Endothelial cell of umbilical vein (primary cell): ENCODE measurements around the gene SLC6A20. TPM values are rescaled to one million over a fixed set of nuclear protein-coding genes. Genes with fewer than 3 reads are reported as not detected.

ENCODE experiments used
- BruUV-seq: library from RNA; stranded (reverse); fragments of 400-500 nt; replicated peaks from 2 replicates; lab custom pipeline; 2021; lab: Mats Ljungman, UMichigan
- CTCF ChIA-PET: fragments of 300-600, 350-600 bp; sonication (Branson Sonifier 250); formaldehyde crosslinking; loops from one replicate; lab custom pipeline; 2021; ENCODE audit warnings: antibody characterized with exemption, inconsistent platforms; lab: Charles Lee
- POLR2A ChIA-PET: fragments of 300-600, 350-600 bp; sonication (Branson Sonifier 250); formaldehyde crosslinking; loops from one replicate; lab custom pipeline; 2021; ENCODE audit warnings: antibody characterized with exemption, inconsistent platforms; lab: Charles Lee
- DNase-seq: peaks from one replicate; pipeline ENCODE4 v3.0.0-alpha.2; 2011; ENCODE audit warnings: low read depth, low spot score
- FAIRE-seq: peaks from 2 replicates; lab custom pipeline; 2011; peaks lifted over from hg19 to GRCh38; lab: Jason Lieb, UNC
- H2AFZ ChIP-seq: 2 replicates; pipeline ENCODE4 v1.6.0; 2012; ENCODE audit warnings: low read depth, low read length, control low read depth, inconsistent platforms
- H3K27ac ChIP-seq: 2 replicates; pipeline ENCODE4 v1.5.1; 2011; ENCODE audit warnings: low read depth, mild to moderate bottlenecking, control low read depth, low read length, moderate library complexity; ENCODE audit not compliant: insufficient read depth
- H3K27me3 ChIP-seq, 2 experiments: 2 replicates each; pipeline versions ENCODE4 v1.6.0 to v1.6.1; 2011; ENCODE audit warnings: low read length in 2 of 2, mixed read lengths in 1 of 2; ENCODE audit not compliant: control insufficient read depth in 2 of 2, insufficient read depth in 2 of 2
- H3K36me3 ChIP-seq, 2 experiments: 2 replicates in 1 of 2; 3 replicates in 1 of 2; pipeline ENCODE4 v1.5.1; 2011; ENCODE audit warnings: low read length in 2 of 2, mild to moderate bottlenecking in 1 of 2, moderate library complexity in 1 of 2; ENCODE audit not compliant: control insufficient read depth in 2 of 2, insufficient read depth in 2 of 2; ENCODE audit errors: extremely low read depth in 1 of 2
- H3K4me1 ChIP-seq: 3 replicates; pipeline ENCODE4 v1.5.1; 2011; ENCODE audit warnings: mild to moderate bottlenecking, low read length; ENCODE audit not compliant: control insufficient read depth, insufficient read depth; ENCODE audit errors: extremely low read depth
- H3K4me2 ChIP-seq: 2 replicates; pipeline ENCODE4 v1.6.1; 2011; ENCODE audit warnings: low read length, control low read depth, mixed read lengths; ENCODE audit not compliant: insufficient read depth
- H3K4me3 ChIP-seq, 3 experiments: fragments of 200-600 bp in 1 of 3; sonication (generic), shearing (Covaris generic) in 1 of 3; replicated peaks in 1 of 3; 2 replicates each; pipeline ENCODE4 v1.5.1; 2011 to 2016; ENCODE audit warnings: control low read depth in 3 of 3, low read length in 3 of 3, mild to moderate bottlenecking in 2 of 3, inconsistent platforms in 1 of 3, low read depth in 1 of 3, moderate library complexity in 1 of 3; ENCODE audit not compliant: insufficient read depth in 1 of 3
- H3K79me2 ChIP-seq: 2 replicates; pipeline ENCODE4 v1.6.0; 2012; ENCODE audit warnings: low read length, inconsistent platforms; ENCODE audit not compliant: control insufficient read depth, insufficient read depth
- H3K9ac ChIP-seq: replicated peaks from 2 replicates; pipeline ENCODE3; 2011; ENCODE audit warnings: low read length, control low read depth; ENCODE audit not compliant: insufficient read depth; ENCODE audit errors: extremely low read depth
- H3K9me1 ChIP-seq: replicated peaks from 3 replicates; pipeline ENCODE4 v1.6.0; 2011; ENCODE audit warnings: mild to moderate bottlenecking, low read length; ENCODE audit not compliant: control insufficient read depth, insufficient read depth; ENCODE audit errors: extremely low read depth
- H3K9me3 ChIP-seq: replicated peaks from 2 replicates; pipeline ENCODE4 v1.5.1; 2012; ENCODE audit warnings: low read length, inconsistent platforms; ENCODE audit not compliant: control insufficient read depth, insufficient read depth
- H4K20me1 ChIP-seq: replicated peaks from 2 replicates; pipeline ENCODE3; 2011; ENCODE audit warnings: mild to moderate bottlenecking, low read length; ENCODE audit not compliant: control insufficient read depth, insufficient read depth; ENCODE audit errors: extremely low read depth
- EZH2 ChIP-seq: IDR thresholded peaks from 2 replicates; pipeline ENCODE4 v1.6.1; 2012; ENCODE audit warnings: borderline replicate concordance, low read depth, mild to moderate bottlenecking, moderate library complexity, low read length, inconsistent platforms; ENCODE audit not compliant: severe bottlenecking
- FOS ChIP-seq: IDR thresholded peaks from 2 replicates; pipeline ENCODE4 v1.6.1; 2011; ENCODE audit warnings: mild to moderate bottlenecking, low read length, moderate library complexity, borderline replicate concordance; ENCODE audit not compliant: insufficient read depth
- GATA2 ChIP-seq: IDR thresholded peaks from 2 replicates; pipeline ENCODE4 v1.7.0; 2011; ENCODE audit warnings: low read depth, mild to moderate bottlenecking, moderate library complexity, mixed read lengths, low read length; ENCODE audit not compliant: insufficient read length, insufficient read depth
- JUN ChIP-seq: IDR thresholded peaks from 2 replicates; pipeline ENCODE4 v1.6.1; 2011; ENCODE audit warnings: borderline replicate concordance, low read depth; ENCODE audit not compliant: insufficient read length, insufficient read depth
- MYC ChIP-seq: IDR thresholded peaks from one replicate; pipeline ENCODE4 v1.6.1; 2011; ENCODE audit warnings: mild to moderate bottlenecking, low read depth, low read length
- POLR2A ChIP-seq: IDR thresholded peaks from 2 replicates; pipeline ENCODE4 v1.6.1; 2012; ENCODE audit warnings: low read depth, mild to moderate bottlenecking, control low read depth, low read length
- POLR2AphosphoS5 ChIP-seq: IDR thresholded peaks from 2 replicates; pipeline ENCODE4 v1.6.1; 2012; ENCODE audit warnings: low read depth, mild to moderate bottlenecking, control low read depth, low read length, moderate library complexity; ENCODE audit not compliant: insufficient read depth
- dilution Hi-C: fragments of 300-500 bp; cut with MboI; formaldehyde crosslinking; loops from one replicate; pipeline ENCODE4 v1.15.0; 2019; ENCODE audit warnings: low sequenced_read_pairs; ENCODE audit not compliant: extremely low pct_ligation_motif_present
- intact Hi-C: fragments of 100-400 bp; cut with micrococcal nuclease; formaldehyde crosslinking; loops from one replicate; pipeline ENCODE4 v1.10.0; 2022
- polyA plus RNA-seq, 4 experiments: library from polyadenylated mRNA; depleted of rRNA in 3 of 4; stranded (reverse) in 3 of 4; unstranded in 1 of 4; fragments of >200 nt; gene quantifications; 2 replicates each; pipeline versions ENCODE4 v1.2.1 to v1.2.3, GENCODE V29; 2011 to 2012; ENCODE audit warnings: missing spikeins in 1 of 4
- total RNA-seq: library from RNA; stranded (reverse); gene quantifications from 2 replicates; pipeline ENCODE4 v1.2.3, GENCODE V29; 2021
- TF ChIP-seq, protein P1 (sequence below), 2 donors: IDR thresholded peaks; 1 replicate in 1 of 2; 2 replicates in 1 of 2; pipeline ENCODE4 v1.5.1; 2011; ENCODE audit warnings: low read length in 2 of 2, mild to moderate bottlenecking in 2 of 2, moderate library complexity in 2 of 2, control low read depth in 1 of 2, inconsistent platforms in 1 of 2, low read depth in 1 of 2; ENCODE audit not compliant: insufficient read depth in 1 of 2; ENCODE audit errors: extremely low read depth in 1 of 2
- TF ChIP-seq, protein P2 (sequence below): IDR thresholded peaks from 2 replicates; pipeline ENCODE4 v1.6.1; 2011; ENCODE audit not compliant: insufficient read depth, insufficient read length

SLC6A20 gene
- total and polyA plus RNA-seq, 2 donors (not counting 3 experiments of a cell fraction or from before 2014, with no cell fraction given): not detected

DNA sequence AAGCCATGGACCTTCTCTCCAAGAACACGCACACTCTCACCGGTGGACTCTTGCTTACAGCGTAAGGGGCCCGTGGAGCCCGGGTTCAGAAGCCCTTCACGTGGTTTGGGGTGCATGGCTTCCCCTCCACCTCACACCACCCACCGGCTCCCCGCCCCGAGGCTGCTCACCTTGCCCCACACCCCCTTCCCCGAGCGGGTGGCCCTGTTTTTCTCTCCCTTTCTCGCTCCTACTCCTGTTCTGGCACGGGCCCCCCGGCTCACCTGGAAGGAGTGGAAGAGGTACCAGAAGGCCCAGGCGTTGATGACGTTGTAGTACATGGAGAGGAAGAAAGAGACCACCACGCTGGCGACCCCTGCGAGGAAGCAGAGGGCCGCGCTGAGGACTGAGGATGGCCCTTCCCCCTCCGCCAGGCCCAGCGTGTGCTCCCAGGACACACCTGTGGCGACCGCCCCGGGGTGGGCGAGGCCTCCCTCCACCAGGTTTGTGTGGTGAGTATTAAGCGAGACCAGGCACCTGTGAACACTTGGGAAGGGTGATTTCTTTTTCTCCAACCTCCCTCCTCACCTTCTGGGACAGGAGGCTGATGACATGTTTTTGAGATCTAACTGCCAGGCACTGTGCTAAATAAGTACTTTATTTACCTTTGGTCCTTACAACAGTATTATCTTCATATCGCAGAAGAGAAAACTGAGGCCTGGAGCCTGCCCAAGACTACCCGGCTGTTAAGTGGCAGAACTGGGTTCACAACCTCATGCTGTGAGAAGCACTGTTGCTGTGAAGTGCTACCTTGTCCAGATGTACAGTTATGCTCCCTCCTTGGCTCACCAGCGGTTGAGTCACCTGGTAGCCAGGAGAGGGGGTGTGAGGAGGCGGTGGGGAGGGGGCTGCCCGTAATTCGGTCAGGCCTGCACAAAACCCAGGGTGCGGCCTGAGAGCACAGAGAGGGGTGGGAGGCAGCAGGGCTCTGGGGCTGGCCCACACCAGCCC is 16.3 kb downstream of the SLC6A20 start:
- H3K4me1 ChIP-seq: no peaks in the 10 kb centered on the region
- peaks cover 0 to 12% of the 10 kb centered on the region in 2 experiments for H3K27me3 ChIP-seq
- no TSS peak for BruUV-seq
- no peaks in the 10 kb centered on the region for H3K79me2 ChIP-seq
- ChIA-PET POLR2A (no interaction called here), CTCF (no interaction called here)
- H3K9ac ChIP-seq: no peak overlapping the region
- no peak for TF ChIP-seq FOS
- TF ChIP-seq, protein P1, sequence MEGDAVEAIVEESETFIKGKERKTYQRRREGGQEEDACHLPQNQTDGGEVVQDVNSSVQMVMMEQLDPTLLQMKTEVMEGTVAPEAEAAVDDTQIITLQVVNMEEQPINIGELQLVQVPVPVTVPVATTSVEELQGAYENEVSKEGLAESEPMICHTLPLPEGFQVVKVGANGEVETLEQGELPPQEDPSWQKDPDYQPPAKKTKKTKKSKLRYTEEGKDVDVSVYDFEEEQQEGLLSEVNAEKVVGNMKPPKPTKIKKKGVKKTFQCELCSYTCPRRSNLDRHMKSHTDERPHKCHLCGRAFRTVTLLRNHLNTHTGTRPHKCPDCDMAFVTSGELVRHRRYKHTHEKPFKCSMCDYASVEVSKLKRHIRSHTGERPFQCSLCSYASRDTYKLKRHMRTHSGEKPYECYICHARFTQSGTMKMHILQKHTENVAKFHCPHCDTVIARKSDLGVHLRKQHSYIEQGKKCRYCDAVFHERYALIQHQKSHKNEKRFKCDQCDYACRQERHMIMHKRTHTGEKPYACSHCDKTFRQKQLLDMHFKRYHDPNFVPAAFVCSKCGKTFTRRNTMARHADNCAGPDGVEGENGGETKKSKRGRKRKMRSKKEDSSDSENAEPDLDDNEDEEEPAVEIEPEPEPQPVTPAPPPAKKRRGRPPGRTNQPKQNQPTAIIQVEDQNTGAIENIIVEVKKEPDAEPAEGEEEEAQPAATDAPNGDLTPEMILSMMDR (IDR thresholded peaks at IDR 0.05; ENCODE audit: extremely low read depth in 1 of 2, insufficient read depth in 1 of 2, low read depth in 1 of 2, low read length in 2 of 2): no peak
- no peak for TF ChIP-seq MYC
- no peak for TF ChIP-seq JUN
- no peak for TF ChIP-seq EZH2
- TF ChIP-seq, protein P2, sequence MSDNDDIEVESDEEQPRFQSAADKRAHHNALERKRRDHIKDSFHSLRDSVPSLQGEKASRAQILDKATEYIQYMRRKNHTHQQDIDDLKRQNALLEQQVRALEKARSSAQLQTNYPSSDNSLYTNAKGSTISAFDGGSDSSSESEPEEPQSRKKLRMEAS: no peak
- no peak for TF ChIP-seq GATA2
- TF ChIP-seq POLR2A: no peak
- no peak for TF ChIP-seq POLR2AphosphoS5
- intact Hi-C loops: no loop called here
- FAIRE-seq (no peak), DNase-seq (no peak)
- no peak overlapping the region for H2AFZ ChIP-seq
- H3K36me3 ChIP-seq: no peaks in the 10 kb centered on the region
- no peaks in the 10 kb centered on the region for H3K9me1 ChIP-seq
- no peak overlapping the region for H3K4me2 ChIP-seq
- no peaks in the 10 kb centered on the region for H4K20me1 ChIP-seq
- H3K9me3 ChIP-seq: no peaks in the 10 kb centered on the region
- no peak overlapping the region for H3K27ac ChIP-seq
- dilution Hi-C loops: no loop called here
- H3K4me3 ChIP-seq: no peak overlapping the region
